GM12891 (cell line): ENCODE results near the gene SERPINB6.

Source experiments
- DNase-seq: peaks from one replicate; pipeline ENCODE4 v3.0.0; 2011; ENCODE audit warnings: low spot score; ENCODE audit not compliant: insufficient read length
- FAIRE-seq: peaks from 2 replicates; lab custom pipeline; 2011; peaks lifted over from hg19 to GRCh38; lab: Jason Lieb, UNC
- PAX5 ChIP-seq: IDR thresholded peaks from 2 replicates; pipeline ENCODE4 v1.6.1; 2011; ENCODE audit warnings: low read length, moderate library complexity, mild to moderate bottlenecking; ENCODE audit not compliant: insufficient read depth, severe bottlenecking
- POLR2A ChIP-seq: IDR thresholded peaks from 2 replicates; pipeline ENCODE4 v1.6.1; 2011; ENCODE audit warnings: low read depth, low read length, control low read depth
- POLR2AphosphoS5 ChIP-seq: IDR thresholded peaks from 2 replicates; pipeline ENCODE4 v1.6.1; 2011; ENCODE audit warnings: low read depth, low read length, control low read depth
- POU2F2 ChIP-seq: IDR thresholded peaks from 2 replicates; pipeline ENCODE4 v1.6.1; 2011; ENCODE audit warnings: low read depth, mild to moderate bottlenecking, control low read depth, low read length, moderate library complexity
- SPI1 ChIP-seq: IDR thresholded peaks from 2 replicates; pipeline ENCODE4 v1.6.1; 2011; ENCODE audit warnings: low read depth, low read length, control low read depth
- TAF1 ChIP-seq: IDR thresholded peaks from 2 replicates; pipeline ENCODE4 v1.6.1; 2011; ENCODE audit warnings: low read depth, low read length, control low read depth

SERPINB6 gene

DNA sequence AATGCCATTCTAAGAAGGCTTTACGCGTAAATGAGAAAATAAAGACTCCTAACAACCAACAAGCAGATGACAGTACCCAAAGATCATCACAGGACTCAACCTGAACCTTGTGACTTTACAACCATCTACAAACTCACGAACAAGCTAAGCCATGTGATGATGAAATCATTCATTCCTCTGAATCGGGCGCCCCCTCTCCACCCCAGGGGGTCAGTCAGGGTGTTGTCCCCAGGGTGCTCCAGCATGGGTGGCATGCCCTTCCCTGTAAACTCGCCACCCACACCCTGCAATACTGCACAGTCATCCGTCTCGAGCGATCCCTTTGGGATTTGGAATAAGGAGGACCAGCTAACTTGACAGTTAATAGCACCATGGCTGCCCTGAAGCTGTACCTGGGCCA is 12.6 kb downstream of the SERPINB6 start:
- TF ChIP-seq TAF1 (no peak), POLR2AphosphoS5 (no peak), POLR2A (no peak), PAX5 (no peak), POU2F2 (no peak), SPI1 (no peak)
- no peak for FAIRE-seq
- DNase-seq, result no peak

DNA sequence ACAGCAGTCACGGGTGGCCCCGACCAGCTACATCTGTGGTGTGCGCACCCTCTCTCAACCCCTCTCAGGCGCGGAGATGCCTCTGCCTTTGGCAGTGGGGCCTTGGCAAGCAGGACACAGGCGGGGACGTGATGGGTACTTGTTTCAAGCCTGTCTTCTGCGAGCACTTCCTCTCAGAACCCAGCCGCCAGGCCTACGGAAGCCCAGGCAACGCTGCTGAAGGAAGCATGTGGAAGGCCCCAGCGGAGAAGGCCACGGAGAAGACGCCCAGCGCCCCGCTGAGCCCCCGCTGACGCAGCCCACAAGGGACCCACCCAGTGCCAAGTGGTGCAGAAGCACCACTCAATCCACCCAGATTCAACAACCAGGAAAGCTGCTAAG is 13.0 kb downstream of the SERPINB6 start:
- no peak for TF ChIP-seq SPI1
- no peak for TF ChIP-seq POLR2AphosphoS5
- TF ChIP-seq PAX5, result no peak
- no peak for TF ChIP-seq POU2F2
- DNase-seq, result no peak
- FAIRE-seq, result no peak

DNA sequence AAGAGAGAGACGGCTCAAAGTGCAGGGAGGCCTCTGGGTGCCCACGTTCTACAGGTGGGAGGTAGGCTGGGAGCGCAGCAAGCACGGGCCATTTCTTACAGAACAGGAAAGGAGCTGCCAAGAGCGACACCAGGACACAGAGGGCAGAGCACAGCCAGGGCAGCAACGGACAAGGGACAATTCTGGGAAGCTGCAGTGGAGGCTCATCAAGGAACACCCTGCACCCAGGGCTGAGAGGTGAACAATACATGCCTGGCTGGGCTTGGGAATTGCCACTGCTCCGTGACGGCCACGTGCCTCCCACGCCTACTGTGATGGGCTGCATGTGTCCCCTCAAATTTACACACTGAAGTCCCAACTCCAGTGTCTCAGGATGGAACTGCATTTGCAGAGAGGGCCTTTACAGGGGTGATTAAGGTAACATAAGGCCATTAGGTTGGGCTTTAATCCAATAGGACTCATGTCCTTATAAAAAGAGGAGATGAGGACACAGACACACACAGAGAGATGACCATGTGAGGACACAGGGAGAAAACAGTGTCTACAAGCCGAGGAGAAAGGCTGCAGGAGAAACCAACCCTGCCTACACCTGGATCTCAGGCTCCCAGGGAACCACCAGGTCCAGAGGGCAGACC is 13.6 kb downstream of the SERPINB6 start:
- TF ChIP-seq SPI1 (no peak), PAX5 (no peak), POU2F2 (no peak), POLR2A (no peak), TAF1 (no peak), POLR2AphosphoS5 (no peak)
- no peak for FAIRE-seq
- no peak for DNase-seq

DNA sequence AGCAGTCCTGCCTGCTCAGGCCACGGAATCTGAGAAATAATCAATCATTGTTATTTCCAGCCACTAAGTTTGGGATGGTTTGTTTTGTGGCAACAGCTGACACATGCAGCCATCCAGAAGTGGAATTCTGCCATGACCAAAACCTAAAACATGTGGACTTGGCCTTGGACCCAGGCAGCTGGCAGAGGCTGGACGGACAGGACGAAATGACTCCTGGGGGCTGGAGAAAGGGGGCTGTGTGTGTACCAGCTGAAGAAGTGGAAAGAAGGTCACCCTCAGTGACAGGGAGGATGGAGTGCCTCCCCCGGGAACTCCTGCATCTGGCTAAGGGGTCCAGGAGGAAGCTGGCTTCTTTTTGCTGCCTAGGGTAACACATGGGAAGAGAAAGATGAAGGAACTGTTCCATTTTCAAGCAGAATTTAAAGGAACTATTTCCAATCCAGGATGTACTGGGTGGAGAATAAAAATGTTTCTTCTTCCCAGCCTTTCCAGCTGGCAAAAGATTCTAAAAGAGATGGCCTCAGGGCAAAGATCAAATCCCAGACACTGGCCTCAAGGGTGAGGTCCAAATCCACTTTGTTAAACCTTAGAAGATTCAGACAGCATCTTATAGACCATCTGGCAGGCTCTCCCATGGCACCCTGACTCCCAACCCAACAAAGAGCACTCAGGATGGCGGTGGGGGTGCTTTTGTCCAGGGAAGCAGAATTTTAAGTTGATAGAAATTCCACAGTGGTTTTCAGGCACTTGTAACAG is 14.3 kb downstream of the SERPINB6 start:
- DNase-seq, result no peak
- TF ChIP-seq PAX5 (no peak), TAF1 (no peak), POLR2A (no peak)
- no peak for FAIRE-seq

DNA sequence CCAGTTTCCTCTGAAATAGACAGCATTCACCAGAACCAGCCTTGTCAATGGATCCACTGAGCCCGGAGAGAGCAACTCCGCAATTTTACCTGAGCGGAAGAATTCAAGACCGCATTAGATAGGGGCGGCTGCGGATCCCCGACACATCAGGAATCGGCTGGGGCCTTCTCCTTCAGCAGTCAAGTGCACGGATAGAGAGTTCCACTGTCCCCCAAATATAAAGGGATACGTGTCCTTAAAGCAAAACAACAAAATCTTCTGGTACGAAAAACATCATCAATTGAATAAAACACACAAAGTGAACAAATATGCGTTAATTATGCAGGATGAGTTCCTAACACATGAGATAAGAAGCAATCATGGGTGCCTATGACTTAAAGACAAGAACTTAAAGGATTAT is 18.3 kb downstream of the SERPINB6 start:
- TF ChIP-seq PAX5 (no peak), POLR2A (no peak), TAF1 (no peak), POLR2AphosphoS5 (no peak), POU2F2 (no peak), SPI1 (no peak)
- FAIRE-seq (no peak), DNase-seq (no peak)

DNA sequence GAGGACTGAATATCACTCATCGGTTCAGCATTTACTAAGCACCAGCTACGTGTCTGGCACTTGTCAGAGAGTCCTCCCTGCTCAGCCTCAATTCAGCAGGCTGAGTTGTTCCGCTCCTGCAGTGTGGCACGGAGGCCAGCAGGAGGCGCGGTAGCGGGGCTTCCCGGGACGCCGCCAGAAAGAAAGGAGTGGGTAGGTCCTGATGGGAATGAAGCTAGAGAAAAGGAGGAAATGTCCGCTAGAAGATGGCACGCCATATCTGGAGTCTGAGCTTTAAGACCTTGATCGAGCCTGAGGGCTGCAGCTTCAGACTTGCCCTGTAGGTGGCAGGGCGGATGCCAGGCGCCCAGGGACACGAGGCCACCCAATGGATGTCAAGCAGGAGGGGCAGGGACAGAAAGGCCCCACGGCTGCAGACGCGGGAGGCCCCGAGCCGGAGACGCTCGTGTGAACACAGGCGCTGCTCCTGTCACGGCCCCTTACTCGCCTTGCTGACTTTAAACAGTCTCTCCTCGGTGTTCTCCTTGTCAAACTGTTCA is 18.7 kb downstream of the SERPINB6 start:
- TF ChIP-seq SPI1, result no peak
- TF ChIP-seq PAX5, result no peak
- TF ChIP-seq POLR2AphosphoS5, result no peak
- no peak for TF ChIP-seq TAF1
- no peak for TF ChIP-seq POU2F2
- TF ChIP-seq POLR2A, result no peak
- DNase-seq (no peak), FAIRE-seq (peak; percentile 54)

DNA sequence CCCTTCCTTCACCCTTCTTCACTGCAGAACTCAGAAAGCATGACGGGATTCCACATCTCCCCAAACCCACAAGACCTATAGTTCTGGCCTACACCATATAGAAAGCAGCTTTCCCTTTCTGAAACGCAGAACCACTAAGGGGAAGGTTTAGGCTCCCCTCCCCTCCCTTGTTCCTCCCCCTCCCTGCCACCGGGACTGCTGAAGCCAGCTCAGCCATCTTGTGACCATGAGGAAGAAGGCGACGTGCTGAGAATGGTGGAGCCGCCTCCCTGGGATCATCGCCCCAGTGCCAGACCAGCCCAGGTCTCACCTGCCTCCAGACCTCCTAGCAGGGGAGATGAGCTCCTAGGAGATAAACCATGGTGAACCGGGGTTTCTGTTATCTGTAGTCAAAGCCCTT is 19.6 kb downstream of the SERPINB6 start:
- FAIRE-seq (no peak), DNase-seq (no peak)
- TF ChIP-seq POU2F2 (no peak), POLR2AphosphoS5 (no peak), TAF1 (no peak), SPI1 (no peak), POLR2A (no peak), PAX5 (no peak)

DNA sequence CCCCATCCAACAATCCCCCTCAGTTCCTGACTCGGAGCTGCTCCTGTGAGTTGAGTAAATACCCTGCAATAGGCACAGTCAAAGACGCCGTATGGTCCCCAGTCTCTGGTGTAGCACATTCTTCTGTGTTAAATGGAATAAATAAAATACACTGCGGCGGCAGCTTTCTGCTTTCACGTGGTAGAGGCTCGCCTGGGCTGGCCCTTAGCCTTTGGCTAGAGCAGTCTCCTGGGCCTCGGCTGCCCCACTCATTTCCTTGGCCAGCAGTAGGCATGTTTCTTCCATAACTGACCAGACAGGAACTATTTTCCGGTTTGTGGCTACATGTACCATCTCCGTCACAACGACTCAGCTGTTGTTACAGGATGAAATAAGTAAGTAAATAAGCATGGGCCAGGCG is 20.7 kb downstream of the SERPINB6 start:
- FAIRE-seq (no peak), DNase-seq (no peak)
- no peak for TF ChIP-seq TAF1
- TF ChIP-seq POU2F2, result no peak
- TF ChIP-seq POLR2A, result no peak
- TF ChIP-seq SPI1, result no peak
- no peak for TF ChIP-seq PAX5
- TF ChIP-seq POLR2AphosphoS5, result no peak

DNA sequence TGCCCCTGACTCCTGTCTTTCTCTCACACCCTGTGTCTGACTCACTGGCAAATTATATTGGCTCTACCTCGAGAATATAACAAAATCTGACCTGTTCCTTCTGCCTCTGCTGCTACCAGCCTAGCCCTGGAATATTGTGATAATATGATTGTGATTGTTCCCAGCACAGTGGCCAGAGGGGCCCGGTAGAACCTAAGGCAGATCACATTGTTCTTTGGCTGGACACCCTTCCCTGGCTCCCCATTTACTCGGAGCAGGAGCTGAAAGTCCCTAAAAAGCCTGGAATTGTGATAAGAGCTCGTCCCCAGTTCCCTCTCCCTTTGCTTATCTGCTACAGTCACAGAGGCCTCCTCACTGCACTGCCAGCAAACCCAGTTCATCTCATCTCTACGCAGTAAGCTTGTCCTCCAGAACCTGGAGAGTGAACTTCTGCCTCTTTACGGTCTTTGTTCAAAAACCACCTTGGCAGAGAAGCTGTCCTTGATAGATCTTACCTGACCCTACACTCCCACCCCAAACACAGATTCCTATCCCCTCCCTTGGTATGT is 21.8 kb downstream of the SERPINB6 start:
- DNase-seq, result no peak
- TF ChIP-seq PAX5, result no peak
- TF ChIP-seq SPI1, result no peak
- TF ChIP-seq POLR2A, result no peak
- TF ChIP-seq POU2F2, result no peak
- TF ChIP-seq TAF1, result no peak
- no peak for TF ChIP-seq POLR2AphosphoS5
- FAIRE-seq, result no peak
